Duodenal mucosa (tissue), 2 donors: ENCODE data around the gene SGIP1.
"Not testable (repeated sequence)": the region's sequence is repeated elsewhere in the genome, so short reads cannot be mapped to it uniquely, and the experiment has no call there.

Experiments used
- H3K27ac ChIP-seq: one replicate; pipeline ENCODE4 v1.7.0; 2013; ENCODE audit warnings: low read depth, low read length
- H3K27me3 ChIP-seq, 2 donors: one replicate each; pipeline ENCODE4 v1.7.0; 2013; ENCODE audit warnings: low read length in 2 of 2, control low read depth in 1 of 2; ENCODE audit not compliant: insufficient read depth in 2 of 2, control insufficient read depth in 1 of 2
- H3K36me3 ChIP-seq, 2 donors: one replicate each; pipeline ENCODE4 v1.7.0; 2013; ENCODE audit warnings: low read length in 2 of 2, control low read depth in 1 of 2; ENCODE audit not compliant: insufficient read depth in 2 of 2, control insufficient read depth in 1 of 2
- H3K4me1 ChIP-seq, 2 donors: one replicate each; pipeline ENCODE4 v1.7.0; 2013; ENCODE audit warnings: low read length in 2 of 2, control low read depth in 1 of 2; ENCODE audit not compliant: insufficient read depth in 2 of 2, control insufficient read depth in 1 of 2
- H3K4me3 ChIP-seq, 2 donors: one replicate each; pipeline ENCODE4 v1.7.0; 2013; ENCODE audit warnings: low read length in 2 of 2, low read depth in 1 of 2
- H3K9ac ChIP-seq, 2 donors: one replicate each; pipeline ENCODE4 v1.7.0; 2013; ENCODE audit warnings: low read length in 2 of 2, low read depth in 1 of 2
- H3K9me3 ChIP-seq, 2 donors: one replicate each; pipeline ENCODE4 v1.7.0; 2013; ENCODE audit warnings: low read length in 2 of 2, control low read depth in 1 of 2; ENCODE audit not compliant: control insufficient read depth in 1 of 2

Gene SGIP1

GRCh38 chr1:66733348-66734017 lies 199.5 kb downstream of the SGIP1 start:
- Histone ChIP-seq H3K4me3 (no peak overlapping the region), H3K4me1 (peaks cover 4 to 9% of the 10 kb centered on the region in 2 donors), H3K27ac (no peak overlapping the region), H3K27me3 (no peaks in the 10 kb centered on the region), H3K9ac (no peak overlapping the region), H3K36me3 (no peaks in the 10 kb centered on the region), H3K9me3 (no peaks in the 10 kb centered on the region)

- not testable (repeated sequence) for H3K36me3 ChIP-seq, H3K27ac ChIP-seq, H3K9ac ChIP-seq, H3K9me3 ChIP-seq, H3K4me3 ChIP-seq, H3K4me1 ChIP-seq, H3K27me3 ChIP-seq
These were observed 200.6 kb downstream of the SGIP1 start for GRCh38 chr1:66734531-66734930.

GRCh38 chr1:66737836-66738235 lies 203.9 kb downstream of the SGIP1 start:
- H3K9ac ChIP-seq: no peak overlapping the region
- H3K4me3 ChIP-seq: no peak overlapping the region
- peaks cover 9 to 10% of the 10 kb centered on the region in 2 donors for H3K4me1 ChIP-seq
- no peaks in the 10 kb centered on the region for H3K27me3 ChIP-seq
- H3K9me3 ChIP-seq: no peaks in the 10 kb centered on the region
- H3K36me3 ChIP-seq: no peaks in the 10 kb centered on the region
- H3K27ac ChIP-seq: no peak overlapping the region

DNA sequence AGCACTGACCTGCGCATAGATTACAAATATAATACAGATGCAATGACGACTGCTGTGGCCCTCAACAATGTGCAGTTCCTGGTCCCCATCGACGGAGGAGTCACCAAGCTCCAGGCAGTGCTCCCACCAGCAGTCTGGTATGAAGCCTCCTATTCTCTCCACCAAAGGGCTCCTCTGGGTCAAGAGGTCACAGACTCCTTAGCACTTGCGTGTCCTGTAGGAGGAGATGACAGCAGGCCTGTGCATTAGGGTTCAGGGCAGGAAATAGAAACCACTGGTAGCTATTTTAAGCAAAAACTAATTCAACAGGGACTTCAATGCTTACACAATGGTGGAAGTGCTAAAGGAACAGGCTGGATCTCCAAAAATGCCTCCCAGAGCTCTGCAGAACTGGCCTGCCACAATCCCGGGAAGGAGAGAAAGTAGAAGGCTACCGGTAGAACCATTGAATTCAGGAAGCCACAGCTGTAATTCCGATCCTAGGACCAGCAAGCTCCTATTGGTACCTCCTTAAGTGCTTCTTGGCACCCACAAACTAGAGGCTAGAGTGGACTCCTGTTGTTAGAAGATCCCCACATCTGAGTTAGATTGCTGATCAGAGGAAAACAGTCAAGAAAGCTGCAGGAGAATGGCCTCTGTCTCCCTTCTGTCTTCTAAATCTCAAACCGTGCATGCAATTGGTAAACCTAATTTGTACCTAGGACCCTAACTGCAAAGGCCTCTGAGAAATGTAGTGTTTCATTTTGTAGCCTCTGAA lies 205.6 kb downstream of the SGIP1 start:
- Histone ChIP-seq H3K4me1 (peaks cover 0 to 10% of the 10 kb centered on the region in 2 donors), H3K36me3 (no peaks in the 10 kb centered on the region), H3K4me3 (no peak overlapping the region), H3K27me3 (no peaks in the 10 kb centered on the region), H3K9ac (no peak overlapping the region), H3K27ac (no peak overlapping the region), H3K9me3 (no peaks in the 10 kb centered on the region)

GRCh38 chr1:66745451-66745850 lies 211.5 kb downstream of the SGIP1 start:
- H3K27me3 ChIP-seq: no peaks in the 10 kb centered on the region
- no peak overlapping the region for H3K27ac ChIP-seq
- no peaks in the 10 kb centered on the region for H3K4me1 ChIP-seq
- H3K9me3 ChIP-seq: no peaks in the 10 kb centered on the region
- no peak overlapping the region for H3K4me3 ChIP-seq
- H3K9ac ChIP-seq: no peak overlapping the region
- no peaks in the 10 kb centered on the region for H3K36me3 ChIP-seq

- peaks cover 0 to 4% of the 10 kb centered on the region in 2 donors for H3K4me1 ChIP-seq
- no peaks in the 10 kb centered on the region for H3K9me3 ChIP-seq
- no peak overlapping the region for H3K9ac ChIP-seq
- no peak overlapping the region for H3K27ac ChIP-seq
- H3K27me3 ChIP-seq: peaks cover 9 to 11% of the 10 kb centered on the region in 2 donors
- no peak overlapping the region for H3K4me3 ChIP-seq
- no peaks in the 10 kb centered on the region for H3K36me3 ChIP-seq
These were observed 213.5 kb downstream of the SGIP1 start for GRCh38 chr1:66747501-66747900.

DNA sequence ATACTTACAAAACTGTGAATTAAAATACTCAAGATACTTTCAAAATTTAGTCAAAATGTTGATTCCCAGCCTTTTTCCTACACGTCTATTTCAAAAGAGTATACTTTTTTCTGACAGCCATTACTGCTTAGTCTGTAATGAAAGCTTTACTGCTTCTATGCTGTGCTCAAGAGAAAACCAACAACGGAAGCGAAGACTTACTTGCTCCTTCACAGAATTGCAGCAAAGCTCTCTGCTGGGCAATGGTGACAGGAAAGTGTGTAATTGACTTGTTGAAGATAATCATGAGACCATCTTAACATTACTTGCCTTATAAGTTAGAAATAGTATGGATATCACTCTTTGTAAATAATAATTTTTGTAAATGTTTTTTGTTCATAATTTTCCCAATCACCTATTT lies 216.6 kb downstream of the SGIP1 start:
- peaks cover 9 to 16% of the 10 kb centered on the region in 2 donors for H3K27me3 ChIP-seq
- peaks cover 4% of the 10 kb centered on the region in 2 donors for H3K4me1 ChIP-seq
- H3K9me3 ChIP-seq: no peaks in the 10 kb centered on the region
- no peak overlapping the region for H3K27ac ChIP-seq
- no peak overlapping the region for H3K9ac ChIP-seq
- no peak overlapping the region for H3K4me3 ChIP-seq
- H3K36me3 ChIP-seq: no peaks in the 10 kb centered on the region

- Histone ChIP-seq H3K36me3 (no peaks in the 10 kb centered on the region), H3K27ac (no peak overlapping the region), H3K9me3 (no peaks in the 10 kb centered on the region), H3K9ac (no peak overlapping the region), H3K27me3 (peaks cover 9 to 16% of the 10 kb centered on the region in 2 donors), H3K4me1 (peaks cover 4% of the 10 kb centered on the region in 2 donors), H3K4me3 (no peak overlapping the region)
These were observed 217.2 kb downstream of the SGIP1 start for GRCh38 chr1:66751160-66751559.

DNA sequence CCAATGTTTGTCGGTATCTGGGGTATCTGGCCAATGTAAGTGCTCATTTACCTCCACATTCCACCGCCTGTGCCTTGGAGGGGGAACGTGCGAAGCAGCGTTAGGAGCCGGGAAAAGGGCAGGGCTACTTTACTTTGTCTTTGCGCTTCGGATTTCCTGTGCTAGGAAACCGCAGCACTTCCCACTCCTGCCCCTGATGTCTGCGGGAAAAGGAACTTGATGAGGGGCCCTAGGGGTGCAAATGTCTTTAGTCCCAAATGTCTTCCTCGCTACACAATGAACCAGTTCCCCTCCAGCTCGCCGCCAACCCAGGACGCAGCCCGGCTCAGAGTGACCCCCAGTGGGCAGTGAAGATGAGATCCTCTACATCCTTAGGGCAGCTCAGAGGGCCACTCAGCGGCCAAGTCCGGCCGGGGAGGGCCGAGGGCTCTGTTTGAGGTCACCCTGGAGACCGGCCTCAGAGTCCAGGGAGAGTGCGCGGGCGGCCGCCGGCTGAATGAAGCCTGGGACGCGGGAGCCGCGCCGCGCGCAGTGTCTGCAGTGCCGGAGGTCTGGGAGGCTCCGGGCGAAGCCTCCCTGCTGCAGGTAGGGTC lies 218.1 kb downstream of the SGIP1 start, which contains the start of gene DYNLT5:
Gene DYNLT5 (plus strand): TSS at position 460 of the 593 bp plus-strand sequence. CDS start 2,200 bp downstream, outside the sequence.
- H3K4me1 ChIP-seq: peaks cover 4% of the 10 kb centered on the region in 2 donors
- H3K9ac ChIP-seq: no peak within 1 kb of the TSS
- peaks cover 9 to 19% of the 10 kb centered on the region in 2 donors for H3K27me3 ChIP-seq
- peak within 1 kb of the TSS; percentile 40 to 52 for H3K4me3 ChIP-seq
- H3K9me3 ChIP-seq: no peaks in the 10 kb centered on the region
- no peak within 1 kb of the TSS for H3K27ac ChIP-seq
- H3K36me3 ChIP-seq: no peaks in the 10 kb centered on the region
